ENCODE measurements around the gene RNF144B.

DNA sequence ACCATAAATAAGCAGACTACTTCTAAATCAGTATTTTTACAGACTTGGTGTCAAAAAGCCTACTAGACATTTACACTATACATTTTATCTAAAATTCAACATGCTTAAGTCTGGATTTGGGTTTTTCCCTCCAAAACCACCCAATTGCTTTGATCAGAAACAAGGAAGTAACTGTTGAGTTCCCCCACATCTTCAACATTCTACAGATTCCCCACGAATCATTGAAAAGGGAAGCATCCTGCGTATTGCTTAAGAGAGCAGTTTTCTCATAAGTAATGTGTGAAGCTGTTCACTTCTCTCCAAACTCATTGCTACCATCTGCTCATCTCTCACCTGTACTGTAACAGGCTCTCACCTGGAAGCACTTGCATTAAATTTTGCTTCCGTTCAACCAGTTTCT, 36.4 kb upstream of the RNF144B start:
- no peak for TF ChIP-seq POLR2A (IDR thresholded peaks at IDR 0.05)
- no peak for TF ChIP-seq CTCF (IDR thresholded peaks at IDR 0.05)
